SU-DHL-6 (cell line): ENCODE results near the gene GSX1.

Experiments
- H2AFZ ChIP-seq: fragments of 200-600 bp; sonication (generic); 2 replicates; pipeline ENCODE4 v1.6.1; 2014; ENCODE audit warnings: low read depth, mild to moderate bottlenecking, moderate library complexity, mixed read lengths, antibody characterized with exemption, low read length; ENCODE audit not compliant: severe bottlenecking
- H3F3A ChIP-seq: fragments of 200-600 bp; shearing (Covaris generic); 2 replicates; pipeline ENCODE4 v1.6.0; 2016; ENCODE audit warnings: antibody characterized with exemption, mild to moderate bottlenecking; ENCODE audit not compliant: insufficient read depth
- H3K27ac ChIP-seq: fragments of 200-600 bp; sonication (generic); 2 replicates; pipeline ENCODE4 v1.5.1; 2016; ENCODE audit warnings: low read depth, mild to moderate bottlenecking, low read length, moderate library complexity, mixed read lengths
- H3K27me3 ChIP-seq: fragments of 200-600 bp; sonication (generic), shearing (Covaris generic); 2 replicates; pipeline ENCODE4 v1.6.0; 2014; ENCODE audit warnings: mild to moderate bottlenecking, low read length
- H3K36me3 ChIP-seq: fragments of 200-600 bp; sonication (generic); 2 replicates; pipeline ENCODE4 v1.6.1; 2014; ENCODE audit warnings: mild to moderate bottlenecking, low read length, mixed read lengths
- H3K4me2 ChIP-seq: fragments of 300-600, 200-600 bp; shearing (Covaris generic), sonication (generic); 2 replicates; pipeline ENCODE4 v1.6.0; 2014; ENCODE audit warnings: low read length, low read depth, mild to moderate bottlenecking; ENCODE audit not compliant: poor library complexity, severe bottlenecking
- H3K4me3 ChIP-seq: fragments of 200-600 bp; sonication (generic); 2 replicates; pipeline ENCODE4 v1.5.1; 2014; ENCODE audit warnings: antibody characterized with exemption, low read length, mild to moderate bottlenecking, mixed read lengths; ENCODE audit not compliant: insufficient read depth, poor library complexity, severe bottlenecking
- H3K79me2 ChIP-seq: fragments of 200-600 bp; sonication (generic); 2 replicates; pipeline ENCODE4 v1.6.1; 2014; ENCODE audit warnings: mild to moderate bottlenecking, low read length, moderate library complexity; ENCODE audit not compliant: insufficient read depth
- H3K9ac ChIP-seq: fragments of 200-600 bp; sonication (generic); 2 replicates; pipeline ENCODE4 v1.7.0; 2014; ENCODE audit warnings: mild to moderate bottlenecking, low read length
- H3K9me2 ChIP-seq: fragments of 200-600 bp; sonication (generic); replicated peaks from 2 replicates; pipeline ENCODE4 v1.6.1; 2014; ENCODE audit warnings: low read length; ENCODE audit not compliant: insufficient read depth
- H3K9me3 ChIP-seq: fragments of 200-600 bp; sonication (generic); 2 replicates; pipeline ENCODE4 v1.6.1; 2014; ENCODE audit warnings: low read length, mixed read lengths; ENCODE audit not compliant: insufficient read depth
- H4K20me1 ChIP-seq: fragments of 200-600 bp; sonication (generic); 2 replicates; pipeline ENCODE4 v1.6.1; 2014; ENCODE audit warnings: low read depth, mild to moderate bottlenecking, antibody characterized with exemption, low read length, moderate library complexity, mixed read lengths
- EZH2phosphoT487 ChIP-seq: fragments of 200-600 bp; sonication (generic), shearing (Covaris generic); conservative IDR thresholded peaks from 2 replicates; pipeline ENCODE4 v1.6.1; 2018; ENCODE audit warnings: mild to moderate bottlenecking, antibody characterized with exemption, low read length, moderate library complexity, mixed read lengths
- TF ChIP-seq, protein P1 (sequence below): fragments of 200-600 bp; sonication (generic); IDR thresholded peaks from one replicate; pipeline ENCODE4 v1.5.1; 2017; ENCODE audit warnings: antibody characterized with exemption, mild to moderate bottlenecking, low read length, moderate library complexity; ENCODE audit not compliant: insufficient read depth, poor library complexity, severe bottlenecking

GSX1 gene

DNA sequence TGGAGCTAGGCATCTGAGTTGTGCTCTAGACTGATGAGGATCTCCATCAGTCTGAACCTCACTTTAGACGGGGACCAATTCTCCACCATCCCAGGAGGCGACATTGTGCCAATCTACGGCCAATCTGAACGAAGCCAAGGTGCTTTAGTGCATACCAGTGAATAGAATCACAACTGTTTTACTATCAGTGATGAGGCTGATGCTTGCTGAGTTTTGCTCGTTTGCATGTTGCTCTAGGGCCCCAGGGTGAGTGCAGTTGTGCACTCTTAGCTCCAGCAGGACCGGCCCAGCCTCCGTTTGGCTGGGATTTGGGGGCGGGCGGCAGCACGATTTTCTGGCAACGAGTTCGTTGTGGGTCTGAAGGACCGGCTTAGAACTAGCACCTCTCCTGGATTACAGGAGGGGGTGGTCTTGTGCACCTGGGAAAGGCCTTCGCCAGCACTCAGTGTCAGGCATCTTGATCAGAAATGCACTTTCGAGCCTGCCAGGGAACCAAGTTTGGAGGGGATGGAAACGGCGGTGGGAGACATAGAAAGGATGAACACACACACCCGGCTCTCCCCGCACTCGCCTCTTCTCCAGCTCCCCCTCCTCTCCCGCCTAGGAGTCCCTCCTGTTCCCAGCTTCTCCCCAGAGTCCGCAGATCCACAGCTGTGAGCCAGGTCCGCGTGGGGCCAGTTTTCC is 4.4 kb downstream of the GSX1 start:
- TF ChIP-seq, protein P1, sequence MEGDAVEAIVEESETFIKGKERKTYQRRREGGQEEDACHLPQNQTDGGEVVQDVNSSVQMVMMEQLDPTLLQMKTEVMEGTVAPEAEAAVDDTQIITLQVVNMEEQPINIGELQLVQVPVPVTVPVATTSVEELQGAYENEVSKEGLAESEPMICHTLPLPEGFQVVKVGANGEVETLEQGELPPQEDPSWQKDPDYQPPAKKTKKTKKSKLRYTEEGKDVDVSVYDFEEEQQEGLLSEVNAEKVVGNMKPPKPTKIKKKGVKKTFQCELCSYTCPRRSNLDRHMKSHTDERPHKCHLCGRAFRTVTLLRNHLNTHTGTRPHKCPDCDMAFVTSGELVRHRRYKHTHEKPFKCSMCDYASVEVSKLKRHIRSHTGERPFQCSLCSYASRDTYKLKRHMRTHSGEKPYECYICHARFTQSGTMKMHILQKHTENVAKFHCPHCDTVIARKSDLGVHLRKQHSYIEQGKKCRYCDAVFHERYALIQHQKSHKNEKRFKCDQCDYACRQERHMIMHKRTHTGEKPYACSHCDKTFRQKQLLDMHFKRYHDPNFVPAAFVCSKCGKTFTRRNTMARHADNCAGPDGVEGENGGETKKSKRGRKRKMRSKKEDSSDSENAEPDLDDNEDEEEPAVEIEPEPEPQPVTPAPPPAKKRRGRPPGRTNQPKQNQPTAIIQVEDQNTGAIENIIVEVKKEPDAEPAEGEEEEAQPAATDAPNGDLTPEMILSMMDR: no peak
- TF ChIP-seq EZH2phosphoT487: no peak
- H3K27ac ChIP-seq: no peak overlapping the region
- H3K27me3 ChIP-seq: no peaks in the 10 kb centered on the region
- no peak overlapping the region for H3K9ac ChIP-seq
- H3K4me3 ChIP-seq: no peak overlapping the region
- H3K79me2 ChIP-seq: no peaks in the 10 kb centered on the region
- H3F3A ChIP-seq: no peaks in the 10 kb centered on the region
- H3K9me2 ChIP-seq: no peaks in the 10 kb centered on the region
- H3K4me2 ChIP-seq: no peak overlapping the region
- H2AFZ ChIP-seq: no peak overlapping the region
- H3K36me3 ChIP-seq: no peaks in the 10 kb centered on the region
- H4K20me1 ChIP-seq: no peaks in the 10 kb centered on the region
- H3K9me3 ChIP-seq: no peaks in the 10 kb centered on the region

DNA sequence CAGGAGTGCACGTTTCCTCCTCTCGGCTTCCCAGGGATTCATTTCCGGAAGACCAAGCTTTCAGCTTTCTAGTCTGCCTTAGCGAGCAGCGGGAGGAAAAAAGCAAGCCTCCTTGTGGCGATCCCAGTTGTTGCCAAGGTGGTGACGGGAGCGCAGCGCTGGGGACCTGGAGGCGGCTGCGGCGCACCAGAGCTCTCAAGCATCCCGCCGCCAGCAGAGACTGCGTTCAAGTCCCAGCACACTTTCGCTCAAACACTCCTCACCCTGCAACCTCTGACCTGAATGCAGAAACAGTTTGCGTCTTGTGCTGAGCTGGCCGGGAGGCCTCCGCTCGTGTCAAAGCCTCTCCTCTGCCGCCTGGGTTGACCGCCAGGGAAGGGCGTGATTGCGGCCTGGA is 4.9 kb downstream of the GSX1 start:
- Histone ChIP-seq H3K4me2 (no peak overlapping the region), H3K27me3 (no peaks in the 10 kb centered on the region), H2AFZ (no peak overlapping the region), H3K9me3 (no peaks in the 10 kb centered on the region), H3K4me3 (no peak overlapping the region), H4K20me1 (no peaks in the 10 kb centered on the region), H3K9me2 (no peaks in the 10 kb centered on the region), H3K79me2 (no peaks in the 10 kb centered on the region), H3F3A (no peaks in the 10 kb centered on the region), H3K36me3 (no peaks in the 10 kb centered on the region), H3K9ac (no peak overlapping the region), H3K27ac (no peak overlapping the region)
- no peak for TF ChIP-seq EZH2phosphoT487
- TF ChIP-seq, protein P1: no peak

DNA sequence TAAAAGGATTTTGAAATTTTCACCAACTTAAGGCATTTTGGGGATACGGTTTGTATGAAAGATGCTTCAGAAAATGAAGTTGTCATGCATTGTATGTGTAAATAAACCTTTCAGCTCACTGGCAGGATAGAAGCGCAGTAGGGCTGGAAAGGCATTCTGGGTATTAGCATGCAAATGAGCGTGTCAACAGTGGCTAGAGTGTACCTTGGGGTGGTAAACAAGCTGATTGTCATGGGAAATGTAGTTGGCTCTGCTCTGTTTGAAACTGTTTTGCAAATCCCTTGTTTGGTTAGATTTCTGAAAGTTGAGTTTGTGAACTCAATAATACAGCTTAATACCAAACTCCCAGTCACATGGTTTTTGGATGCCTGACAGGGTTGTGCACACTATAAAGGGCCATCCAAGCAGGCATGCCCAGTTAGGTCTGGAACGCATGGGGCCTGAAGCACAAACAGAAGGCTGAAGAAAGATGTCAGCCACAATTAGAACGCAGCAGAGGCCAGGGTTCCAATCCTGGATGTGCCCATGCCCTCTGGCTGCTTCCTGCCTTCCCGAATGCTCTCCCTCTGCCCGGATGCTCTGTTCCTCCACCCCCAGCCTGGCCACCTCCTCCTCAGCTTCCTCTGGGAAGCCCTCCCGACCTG is 14.6 kb downstream of the GSX1 start:
- no peaks in the 10 kb centered on the region for H3K79me2 ChIP-seq

More for the DNA sequence above, 14.6 kb downstream of the GSX1 start:
- Histone ChIP-seq H3K9me3 (no peaks in the 10 kb centered on the region), H3K4me3 (no peak overlapping the region), H3F3A (no peaks in the 10 kb centered on the region), H3K4me2 (no peak overlapping the region), H3K9ac (no peak overlapping the region), H2AFZ (no peak overlapping the region), H3K27me3 (no peaks in the 10 kb centered on the region), H3K27ac (no peak overlapping the region), H3K9me2 (no peaks in the 10 kb centered on the region), H4K20me1 (no peaks in the 10 kb centered on the region), H3K36me3 (no peaks in the 10 kb centered on the region)
- TF ChIP-seq, protein P1: no peak
- no peak for TF ChIP-seq EZH2phosphoT487
